GM15510 (cell line): Measurements from ENCODE around the gene GPC6.

Experiments
- POLR2A ChIP-seq: IDR thresholded peaks from 3 replicates; pipeline ENCODE4 v1.6.1; 2011; ENCODE audit warnings: borderline replicate concordance; ENCODE audit not compliant: insufficient read length; ENCODE audit errors: extremely low read depth

GPC6 gene

DNA sequence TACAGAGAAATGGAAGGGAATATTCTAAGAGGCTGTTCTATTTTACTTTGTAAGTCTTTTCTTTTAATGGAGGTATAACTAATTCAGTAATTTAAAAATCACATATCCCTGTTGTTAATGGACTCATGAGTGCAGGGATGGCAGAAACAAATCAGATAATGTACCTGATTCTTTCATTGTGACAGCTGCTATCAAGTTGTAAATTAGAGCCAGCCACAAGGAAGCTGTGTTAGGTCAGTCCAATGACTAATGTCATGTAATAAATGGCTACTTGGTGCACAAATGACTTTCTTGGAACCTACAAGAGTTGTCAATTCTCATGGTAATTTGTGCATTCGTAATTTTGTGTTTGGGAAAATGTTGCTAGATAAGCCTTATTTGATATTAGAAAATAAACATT, 806.5 kb downstream of the GPC6 start:
- no peak for TF ChIP-seq POLR2A

DNA sequence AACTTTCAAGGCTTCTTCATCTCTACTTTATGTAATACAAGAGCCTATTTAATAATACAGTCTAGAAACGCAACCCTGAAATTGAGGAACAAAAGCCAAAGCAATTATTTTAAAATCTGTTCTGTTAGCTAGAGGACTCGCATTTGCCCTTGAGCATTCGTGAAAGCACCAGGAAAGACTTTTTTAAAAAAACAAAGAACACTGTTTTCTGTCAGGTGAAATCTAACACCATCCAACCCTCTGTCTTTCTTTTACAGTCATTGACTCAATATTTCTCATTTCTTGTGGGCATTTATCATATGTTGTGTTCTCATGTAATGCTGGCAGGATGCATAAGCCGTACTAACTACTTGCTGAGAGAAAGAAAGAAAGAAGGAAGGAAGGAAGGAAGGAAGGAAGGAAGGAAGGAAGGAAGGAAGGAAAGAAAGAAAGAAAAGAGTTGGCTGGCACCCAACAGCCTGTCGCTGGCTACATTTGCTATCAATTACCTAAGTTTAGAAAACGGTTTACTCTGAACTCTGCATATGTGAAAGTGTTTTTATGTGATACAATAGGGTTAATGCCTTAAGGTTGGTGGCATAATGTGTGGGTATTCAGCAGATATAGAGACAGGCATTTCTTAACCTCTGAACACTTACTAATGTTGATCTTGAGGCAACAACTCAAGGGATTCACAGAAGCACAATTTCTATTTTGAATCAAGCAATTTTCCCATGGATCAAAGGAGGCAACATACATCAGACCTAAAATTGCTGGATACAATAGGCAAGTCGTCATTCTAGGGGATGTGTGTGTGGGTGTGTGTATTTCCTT, 807.4 kb downstream of the GPC6 start:
- TF ChIP-seq POLR2A = no peak

GRCh38 chr13:94050039-94050438, 823.4 kb downstream of the GPC6 start:
- no peak for TF ChIP-seq POLR2A

DNA sequence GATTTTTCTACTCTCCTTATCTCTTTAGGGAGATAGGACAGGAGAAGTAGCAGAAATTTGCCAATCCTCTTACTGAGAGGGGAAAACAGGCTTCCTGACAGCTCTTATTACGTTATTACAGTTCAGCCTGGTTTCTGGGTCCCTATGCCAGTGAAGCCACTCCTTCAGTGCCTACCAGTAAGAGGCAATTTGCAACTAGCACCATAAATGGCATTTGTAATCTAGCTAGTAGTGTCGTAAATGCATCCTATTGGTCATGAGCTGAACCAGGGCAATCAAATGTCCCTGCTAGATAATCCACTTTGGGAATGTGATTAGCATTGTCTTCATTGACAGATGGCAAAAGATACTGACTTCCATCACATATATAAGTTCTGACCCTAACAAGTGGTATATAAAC, 824.1 kb downstream of the GPC6 start:
- TF ChIP-seq POLR2A = no peak

- TF ChIP-seq POLR2A = no peak
Measured at GRCh38 chr13:94053986-94054593, 827.5 kb downstream of the GPC6 start.

DNA sequence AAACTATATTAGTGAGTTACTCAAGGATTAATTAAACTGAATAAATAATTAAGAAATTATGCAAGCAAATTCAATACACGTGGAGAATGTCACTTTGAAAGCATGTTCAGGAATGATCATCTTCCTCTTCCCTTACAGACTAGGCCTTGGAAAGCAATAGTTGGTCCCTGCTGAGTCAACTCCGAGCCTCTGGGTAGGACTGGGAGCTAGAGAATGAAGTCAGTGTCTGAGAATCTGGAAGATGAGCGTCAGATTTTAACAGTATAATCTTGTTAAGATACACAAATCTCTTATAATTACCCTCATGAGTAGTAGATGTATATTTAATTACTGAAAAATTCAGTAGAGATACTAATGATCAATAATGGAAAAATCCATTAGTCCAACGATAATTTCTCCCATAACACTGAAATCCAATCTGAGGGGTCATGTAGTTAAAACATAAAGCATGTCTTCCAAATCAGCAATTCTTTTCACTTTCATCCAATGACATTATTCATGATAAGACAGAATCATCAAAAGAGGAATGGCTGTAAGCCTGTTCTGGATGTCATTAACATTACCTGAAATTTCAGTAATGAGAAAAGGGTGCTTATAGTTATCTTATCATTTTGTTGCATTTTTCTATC, 829.9 kb downstream of the GPC6 start:
- no peak for TF ChIP-seq POLR2A

GRCh38 chr13:94057618-94058186, 831.1 kb downstream of the GPC6 start:
- TF ChIP-seq POLR2A = no peak

DNA sequence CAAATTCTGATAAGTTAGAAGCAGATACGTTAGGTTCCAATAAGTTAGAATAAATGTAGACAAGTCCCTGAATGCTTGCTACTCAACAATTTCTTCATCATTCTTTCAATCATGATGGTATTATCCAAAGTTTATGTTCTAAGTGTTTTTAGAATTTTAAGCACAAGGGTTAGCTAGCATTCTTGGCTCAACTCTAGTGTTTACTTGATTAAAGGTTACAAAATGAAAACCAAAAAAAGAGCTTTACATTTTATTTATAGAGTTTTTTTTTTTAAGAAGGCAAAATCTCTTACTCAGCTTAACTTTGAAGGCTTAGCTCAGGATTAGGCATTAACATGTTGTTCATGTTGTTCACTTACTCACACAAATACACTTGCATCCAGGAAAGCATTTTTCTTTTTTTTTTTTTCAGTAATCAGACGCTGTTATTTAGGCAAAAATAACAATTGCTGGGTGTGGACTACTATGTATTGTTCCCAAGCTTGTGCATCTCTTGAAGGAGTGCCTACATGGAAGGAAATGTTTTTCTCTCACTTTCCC, 832.3 kb downstream of the GPC6 start:
- TF ChIP-seq POLR2A = no peak

DNA sequence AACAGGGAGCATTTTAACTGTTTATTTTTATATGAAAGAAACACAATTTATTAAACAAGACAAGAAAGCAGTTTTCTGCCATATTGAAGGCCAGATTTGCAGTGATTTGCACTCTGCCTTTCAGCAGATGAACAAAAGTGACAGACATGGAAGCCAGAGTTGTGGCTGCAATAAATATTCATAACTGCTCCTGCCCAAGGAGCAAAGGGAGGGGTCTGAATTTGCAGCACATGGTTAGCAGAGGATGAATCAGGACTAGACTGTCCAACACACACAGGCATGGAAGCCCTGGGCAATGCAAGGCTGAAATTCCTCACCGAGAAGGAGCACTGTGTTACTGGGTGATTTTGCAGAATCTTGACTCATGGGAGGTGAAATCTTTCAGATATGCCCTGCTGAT, 834.7 kb downstream of the GPC6 start:
- TF ChIP-seq POLR2A = no peak

DNA sequence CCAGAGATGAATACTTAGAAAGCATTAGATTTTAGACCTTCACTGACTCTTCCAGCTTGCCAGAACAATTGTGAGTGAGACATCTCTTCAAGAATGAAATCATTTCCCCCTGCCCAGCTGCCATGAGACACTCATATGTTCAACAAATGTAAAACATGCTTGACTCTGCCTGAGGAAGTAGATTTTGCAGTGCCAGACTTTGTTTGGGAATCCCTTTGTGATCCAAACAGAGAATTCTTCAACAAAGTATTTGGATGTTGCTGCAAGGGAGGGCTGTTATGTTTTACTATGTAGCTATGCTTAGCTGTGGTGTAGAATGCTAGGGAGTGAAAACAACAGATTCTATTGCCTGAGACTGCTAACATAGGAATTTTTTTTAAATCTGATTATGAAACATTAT, 836.5 kb downstream of the GPC6 start:
- TF ChIP-seq POLR2A = no peak

DNA sequence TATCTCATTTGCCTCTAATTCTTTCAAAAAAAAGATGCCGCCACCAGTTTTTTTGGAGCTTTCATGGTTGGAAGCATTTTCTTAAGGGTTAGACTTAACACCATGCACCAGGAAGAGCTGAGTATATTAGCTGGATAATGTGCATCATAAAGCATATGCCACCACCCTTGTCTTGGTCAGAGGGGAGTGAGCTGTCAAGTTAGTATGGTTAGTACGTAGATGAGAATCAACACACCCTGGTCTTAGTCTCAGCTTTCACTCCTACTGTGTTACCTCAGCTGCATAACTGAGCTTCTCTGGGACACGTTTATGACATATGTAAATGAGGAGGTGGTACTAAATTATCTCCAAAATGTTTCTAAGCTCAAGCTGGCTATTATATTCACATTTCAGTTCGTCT, 837.2 kb downstream of the GPC6 start:
- TF ChIP-seq POLR2A = no peak

- TF ChIP-seq POLR2A = no peak
Measured at GRCh38 chr13:94065741-94066140, 839.1 kb downstream of the GPC6 start.

DNA sequence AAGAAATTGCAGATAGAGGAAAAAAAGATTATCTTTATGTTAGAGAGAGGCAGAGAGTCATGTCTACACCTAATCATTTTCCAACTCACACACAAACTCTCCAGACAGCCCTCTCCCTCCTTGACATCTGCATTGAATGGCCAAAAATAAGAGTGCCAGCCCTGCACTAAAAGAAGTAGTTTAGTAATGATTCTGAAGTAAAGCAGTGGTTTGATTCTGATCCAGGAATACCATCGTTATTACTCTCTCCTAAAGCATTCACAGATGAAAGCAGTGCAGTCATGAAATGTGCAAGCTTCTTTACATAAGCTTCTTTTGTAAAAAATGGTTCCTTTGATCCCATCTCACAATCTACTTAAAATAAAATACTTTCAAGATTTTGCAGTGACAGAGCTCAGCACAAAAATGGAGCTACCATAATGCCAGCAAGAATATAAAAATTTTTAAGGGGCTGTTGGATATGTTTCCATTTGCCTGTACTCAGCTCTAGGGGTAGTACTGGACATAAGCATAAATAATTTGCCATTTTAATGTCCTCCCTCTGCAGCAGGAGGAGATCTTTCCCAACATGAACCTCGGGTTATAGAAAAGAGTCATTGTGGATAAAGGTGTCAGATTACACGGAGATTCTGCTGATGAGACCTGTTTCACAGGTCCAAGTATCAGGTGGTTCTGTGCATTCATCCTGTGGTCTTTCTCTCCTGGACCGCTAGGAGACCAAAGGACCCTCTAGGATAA, 846.6 kb downstream of the GPC6 start:
- no peak for TF ChIP-seq POLR2A

DNA sequence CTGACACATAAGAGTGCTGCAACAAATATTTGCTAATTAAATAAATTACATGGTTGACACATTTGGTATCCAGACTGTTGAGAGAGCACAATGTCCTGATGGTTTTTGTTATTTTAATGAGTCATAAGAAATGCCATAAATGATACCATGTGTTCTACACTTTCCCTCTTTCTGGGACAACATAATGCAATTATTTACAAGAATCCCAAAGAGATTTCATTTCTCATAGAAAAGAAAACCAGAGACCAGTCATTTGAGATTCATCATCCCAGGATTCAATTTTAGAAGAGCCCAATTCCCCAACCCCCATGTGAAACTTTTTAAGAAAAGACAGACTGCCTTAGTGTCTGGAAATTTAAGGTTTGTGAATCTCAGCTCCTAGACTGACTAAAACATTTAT, 853.3 kb downstream of the GPC6 start:
- no peak for TF ChIP-seq POLR2A
